IPS-11a (cell line): ENCODE measurements around the gene FSIP2.
A peak's percentile ranks its signal among the peaks of the same experiment; 100 is the strongest.

ENCODE experiments used
- H3K4me3 ChIP-seq: one replicate; pipeline ENCODE4 v1.5.1; 2013; ENCODE audit warnings: low read depth, low read length, control low read depth

FSIP2 gene

GRCh38 chr2:185738679-185739472 lies at the start of gene FSIP2:
FSIP2 (plus strand) TSS chr2:185738804; CDS start chr2:185738895, 91 bp downstream.
- H3K4me3 ChIP-seq: peak within 1 kb of the TSS; percentile 52

DNA sequence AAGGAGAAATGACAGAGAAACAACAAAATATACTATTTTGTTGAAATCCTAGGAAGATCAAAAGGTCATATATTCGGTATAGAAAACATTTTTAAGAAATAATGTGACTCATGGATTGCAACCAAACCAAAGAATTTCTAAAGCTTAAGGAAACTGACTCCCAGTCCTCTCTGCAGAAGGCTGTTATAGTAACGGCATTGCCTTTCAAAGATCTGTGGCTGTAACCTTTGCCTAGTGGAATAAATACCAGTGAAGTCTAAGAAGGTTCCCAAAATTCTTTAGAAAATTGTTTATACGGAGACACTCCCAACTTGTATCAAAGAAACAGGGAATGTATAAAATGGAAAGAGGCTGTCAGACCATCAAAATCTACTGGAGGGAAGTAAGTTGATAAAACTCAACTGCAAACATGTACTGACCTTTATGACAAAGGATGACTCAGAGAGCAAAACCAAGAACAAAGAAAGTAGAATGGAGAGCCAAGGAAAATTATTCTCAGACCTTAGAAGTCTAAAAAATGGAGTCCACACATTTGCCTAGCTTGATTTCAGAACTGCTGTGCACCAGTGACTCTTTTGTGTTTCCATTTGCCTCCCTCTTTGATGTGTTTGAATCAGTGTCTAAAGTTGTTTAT lies 48.6 kb upstream of the FSIP2 start:
- no peak overlapping the region for H3K4me3 ChIP-seq

DNA sequence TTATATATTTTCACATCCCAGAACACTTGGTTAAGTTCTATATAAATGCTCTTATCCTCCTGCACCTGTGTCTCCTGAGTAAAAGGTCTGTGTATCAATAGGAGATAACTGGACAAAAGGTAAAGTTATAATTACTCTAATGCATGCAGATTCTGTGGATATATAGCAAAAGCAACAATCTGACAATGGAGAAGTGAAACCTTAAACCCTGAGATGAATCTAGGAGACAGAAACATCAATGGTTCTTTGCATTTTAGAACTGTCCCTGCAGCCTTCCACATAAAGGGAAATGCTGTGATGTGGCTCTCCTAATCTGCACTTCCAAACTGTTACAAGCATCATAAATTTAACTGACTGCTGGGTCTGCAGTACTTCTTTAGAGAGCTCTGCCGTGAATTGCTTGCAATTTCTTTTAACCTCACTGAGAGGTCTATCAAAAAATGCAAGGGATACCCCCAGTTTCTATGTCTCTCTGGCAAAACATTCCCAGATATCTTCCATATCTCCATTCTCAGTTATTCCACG lies 42.8 kb upstream of the FSIP2 start:
- H3K4me3 ChIP-seq: no peak overlapping the region

DNA sequence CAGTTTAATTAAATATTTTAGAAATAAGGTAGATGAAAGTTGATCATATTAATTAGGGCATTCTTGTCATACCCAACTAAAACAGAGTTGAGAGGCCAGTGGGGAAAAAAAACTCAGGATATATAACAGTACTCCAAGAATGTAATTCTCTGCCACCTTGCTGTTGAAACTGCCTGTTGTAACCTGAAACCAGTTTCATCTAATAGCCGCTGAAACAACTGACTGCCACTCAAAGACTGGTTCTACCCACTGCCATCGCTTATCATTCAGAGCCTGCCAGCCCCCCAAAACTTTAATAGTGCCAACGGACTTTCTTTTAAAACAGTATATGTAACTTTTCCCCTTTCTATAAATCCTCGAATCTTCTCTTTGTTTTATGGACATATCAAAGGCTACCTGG lies 37.7 kb upstream of the FSIP2 start:
- H3K4me3 ChIP-seq: no peak overlapping the region

GRCh38 chr2:185734658-185735057 lies 3.9 kb upstream of the FSIP2 start:
- no peak overlapping the region for H3K4me3 ChIP-seq

DNA sequence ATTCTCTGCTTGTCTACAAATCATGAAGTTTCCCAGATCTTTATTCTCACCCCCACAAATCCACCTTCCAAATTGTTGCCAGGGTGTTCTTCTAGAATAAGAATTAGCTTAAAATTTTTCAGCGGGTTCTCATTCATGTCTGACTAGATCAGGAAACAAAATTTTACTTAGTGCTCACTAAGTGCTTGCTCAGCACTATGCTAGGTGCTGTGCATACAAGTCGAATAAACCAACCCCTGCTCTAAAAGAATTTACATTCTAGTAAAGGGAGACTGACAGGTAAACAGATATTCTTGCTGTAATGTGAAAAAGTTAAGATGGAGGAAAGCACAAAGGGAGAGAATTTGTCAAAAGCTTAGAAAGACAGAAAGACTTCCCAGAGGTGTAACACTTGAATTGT lies 2.4 kb upstream of the FSIP2 start:
- no peak overlapping the region for H3K4me3 ChIP-seq

- no peak overlapping the region for H3K4me3 ChIP-seq
Measured at GRCh38 chr2:185745864-185746859, 7.6 kb downstream of the FSIP2 start.

DNA sequence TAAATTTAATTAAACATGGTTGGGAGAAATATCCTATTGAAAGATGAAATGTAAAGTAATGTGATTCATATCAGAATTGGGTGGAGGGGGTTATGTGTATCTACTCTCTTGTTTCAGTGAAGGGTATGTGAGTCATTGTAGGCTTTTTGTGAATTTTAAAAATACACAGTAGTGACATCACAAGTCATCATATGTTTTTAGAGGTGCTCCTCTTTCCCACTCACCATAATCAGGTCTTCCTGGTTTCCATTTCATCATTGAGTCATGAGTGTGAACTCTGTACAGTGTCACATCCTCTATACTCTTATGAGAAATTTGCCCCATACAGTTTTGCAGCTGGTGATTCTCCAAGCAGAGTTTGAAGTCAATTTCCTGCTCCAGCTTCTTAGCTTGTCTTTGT lies 18.8 kb downstream of the FSIP2 start:
- no peak overlapping the region for H3K4me3 ChIP-seq

DNA sequence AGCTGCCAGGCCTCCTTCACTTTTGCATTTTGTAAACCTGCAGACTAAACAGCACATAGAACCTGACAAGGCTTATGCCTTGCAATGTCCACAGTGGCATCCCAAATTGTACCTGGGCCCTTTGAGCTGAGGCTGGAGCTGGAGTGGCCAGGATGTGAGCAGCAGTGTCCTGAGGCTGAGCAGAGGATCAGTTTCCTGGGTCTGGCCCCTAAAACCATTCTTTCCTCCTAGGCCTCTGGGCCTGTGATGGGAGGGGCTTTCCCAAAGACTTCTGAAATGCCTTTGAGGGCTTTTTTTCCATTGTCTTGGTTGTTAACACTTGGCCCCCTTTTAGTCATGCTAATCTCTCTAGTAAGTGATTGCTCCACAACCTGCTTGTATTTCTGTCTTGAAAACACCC lies 32.8 kb downstream of the FSIP2 start:
- no peak overlapping the region for H3K4me3 ChIP-seq

DNA sequence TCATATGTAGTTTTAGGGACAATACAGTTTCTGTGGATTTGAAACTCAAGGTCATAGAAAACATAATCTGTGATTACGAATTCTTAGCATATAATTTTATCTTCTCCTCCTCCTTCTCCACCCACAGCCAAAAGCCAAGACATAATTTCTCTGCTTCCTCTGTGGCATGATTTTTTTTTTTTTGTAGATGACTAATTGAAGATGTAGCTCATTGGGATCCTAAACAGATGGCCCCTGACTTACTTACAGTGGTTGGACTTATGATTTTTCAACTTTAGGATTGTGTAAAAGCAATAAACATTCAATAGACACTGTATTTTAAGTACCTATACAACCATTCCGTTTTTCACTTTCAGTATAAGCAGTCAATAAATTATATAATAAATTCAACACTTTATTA lies 42.3 kb downstream of the FSIP2 start:
- no peak overlapping the region for H3K4me3 ChIP-seq

DNA sequence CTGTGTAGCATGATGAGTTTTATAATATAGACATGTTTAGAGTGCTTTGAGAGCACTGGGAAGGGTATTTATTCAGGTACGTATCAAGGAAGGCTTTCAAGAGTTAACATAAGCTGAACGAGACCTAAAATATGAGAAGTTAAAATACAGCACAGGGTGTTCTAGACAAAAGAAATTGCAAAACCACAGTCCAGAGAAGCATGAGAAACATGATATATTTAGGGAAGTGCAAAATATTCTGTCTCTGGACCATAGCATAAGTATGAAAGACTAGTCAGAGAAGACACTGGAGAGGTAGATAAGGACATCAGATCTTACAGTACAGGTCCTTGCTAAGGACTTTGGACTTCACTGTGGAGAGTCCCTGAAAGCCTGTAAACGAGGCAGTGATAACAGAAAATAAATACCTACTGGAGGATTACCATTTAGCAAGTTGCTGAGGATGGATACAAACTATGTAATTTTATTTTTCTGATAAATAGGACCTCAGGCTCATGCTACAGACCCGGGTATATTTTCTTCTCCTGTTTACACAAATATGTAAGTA lies 43.7 kb downstream of the FSIP2 start:
- H3K4me3 ChIP-seq: no peak overlapping the region

GRCh38 chr2:185785156-185785555 lies 46.6 kb downstream of the FSIP2 start:
- no peak overlapping the region for H3K4me3 ChIP-seq

DNA sequence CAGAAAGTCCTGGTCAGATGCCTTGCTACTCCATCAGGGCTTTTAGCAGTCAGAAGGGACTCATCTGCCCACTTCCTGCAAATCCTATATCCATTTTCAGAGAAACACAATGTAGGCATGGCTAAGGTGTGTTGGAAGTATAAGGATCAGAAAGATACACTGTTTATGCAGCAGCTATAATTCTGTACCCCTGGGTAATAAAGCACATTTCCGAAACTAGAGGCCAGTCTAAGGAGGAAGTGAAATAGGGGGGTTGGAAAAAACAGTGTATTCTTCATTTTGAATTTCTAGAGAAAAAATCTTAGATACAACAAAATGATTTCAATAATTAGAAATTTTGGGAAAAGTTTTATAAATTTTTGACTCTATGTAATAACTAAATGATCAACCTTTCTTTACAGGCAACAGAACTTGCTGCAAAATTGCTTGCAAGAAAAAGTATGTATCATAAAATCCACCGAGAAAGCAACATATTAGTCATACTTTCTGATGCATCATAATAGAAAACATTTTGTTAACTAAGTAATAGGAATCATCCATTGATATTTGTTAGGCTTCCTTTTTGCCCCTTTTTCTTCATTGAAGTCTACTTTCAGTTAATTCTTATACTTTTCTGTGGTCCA lies 47.4 kb downstream of the FSIP2 start:
- no peak overlapping the region for H3K4me3 ChIP-seq

DNA sequence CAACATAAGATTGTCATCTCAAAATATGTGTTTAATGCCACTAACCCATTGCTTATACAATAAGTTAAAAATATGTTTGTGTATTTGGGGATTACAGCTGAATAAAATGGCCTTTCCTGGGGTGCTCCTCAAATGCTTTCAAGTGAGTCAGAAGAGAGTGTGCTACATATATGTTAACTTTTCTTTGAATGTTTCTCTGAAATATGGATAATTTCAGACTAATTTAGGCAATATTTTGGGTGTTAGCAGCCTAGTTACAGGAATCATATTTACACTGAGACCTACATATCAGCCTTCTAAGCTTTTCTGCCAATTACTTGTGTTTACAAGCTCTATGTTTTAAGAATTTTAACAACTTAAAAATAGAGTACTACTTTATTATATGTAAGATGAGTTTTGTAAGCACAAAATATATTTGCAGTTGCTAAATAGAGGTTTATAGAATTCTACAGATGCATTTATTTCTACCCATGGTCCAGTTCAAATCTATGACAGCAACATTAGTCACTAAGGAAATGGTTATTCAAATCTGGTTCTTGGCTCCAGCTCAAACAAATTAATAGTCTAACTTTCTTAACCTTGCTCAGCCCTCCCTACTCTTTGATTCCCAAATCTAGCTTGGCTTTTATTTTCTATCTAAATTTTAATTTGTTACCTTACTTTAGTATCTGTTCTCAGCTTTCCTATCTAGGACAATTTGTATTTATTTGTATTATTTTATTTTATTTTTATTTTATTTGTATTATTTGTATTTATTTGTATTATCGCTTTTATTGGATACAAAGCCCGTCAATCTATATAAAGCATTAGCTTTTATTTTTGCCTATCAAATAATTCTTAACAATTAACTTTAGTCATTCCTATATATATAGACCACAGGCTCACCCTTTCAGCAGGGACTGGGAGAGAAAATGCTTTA lies 48.9 kb downstream of the FSIP2 start:
- H3K4me3 ChIP-seq: no peak overlapping the region

DNA sequence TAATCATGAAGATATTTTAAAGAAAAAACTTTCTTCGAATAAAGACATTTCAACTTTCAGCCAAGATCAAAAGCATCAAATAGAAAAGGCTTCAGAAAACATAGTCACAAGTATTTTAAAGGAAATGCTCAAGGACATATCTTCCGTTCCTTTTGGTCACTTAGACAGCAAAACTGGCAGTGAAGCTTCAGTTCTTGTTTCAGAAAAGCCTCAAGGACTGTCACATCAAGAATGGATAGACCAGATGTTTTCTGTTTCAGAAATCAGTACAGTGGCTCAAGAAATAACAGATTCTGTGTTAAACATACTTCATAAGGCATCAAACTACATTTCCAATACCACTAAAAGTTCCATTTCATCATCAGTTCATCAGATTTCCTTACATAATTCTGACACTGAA lies 51.8 kb downstream of the FSIP2 start:
- no peak overlapping the region for H3K4me3 ChIP-seq

GRCh38 chr2:185793532-185794345 lies 55.1 kb downstream of the FSIP2 start:
- no peak overlapping the region for H3K4me3 ChIP-seq

DNA sequence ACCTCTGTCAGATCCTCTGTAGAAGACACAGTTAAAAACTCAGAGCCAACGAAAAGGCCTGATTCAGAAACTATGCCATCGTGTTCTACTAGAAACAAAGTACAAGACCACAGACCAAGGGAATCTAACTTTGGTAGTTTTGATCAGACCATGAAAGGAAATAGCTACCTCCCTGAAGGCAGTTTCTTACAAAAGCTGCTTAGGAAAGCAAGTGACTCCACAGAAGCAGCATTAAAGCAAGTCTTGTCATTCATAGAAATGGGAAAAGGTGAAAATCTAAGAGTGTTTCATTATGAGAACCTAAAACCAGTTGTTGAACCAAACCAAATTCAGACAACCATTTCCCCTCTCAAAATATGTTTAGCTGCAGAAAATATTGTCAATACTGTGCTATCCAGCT lies 58.2 kb downstream of the FSIP2 start:
- no peak overlapping the region for H3K4me3 ChIP-seq

DNA sequence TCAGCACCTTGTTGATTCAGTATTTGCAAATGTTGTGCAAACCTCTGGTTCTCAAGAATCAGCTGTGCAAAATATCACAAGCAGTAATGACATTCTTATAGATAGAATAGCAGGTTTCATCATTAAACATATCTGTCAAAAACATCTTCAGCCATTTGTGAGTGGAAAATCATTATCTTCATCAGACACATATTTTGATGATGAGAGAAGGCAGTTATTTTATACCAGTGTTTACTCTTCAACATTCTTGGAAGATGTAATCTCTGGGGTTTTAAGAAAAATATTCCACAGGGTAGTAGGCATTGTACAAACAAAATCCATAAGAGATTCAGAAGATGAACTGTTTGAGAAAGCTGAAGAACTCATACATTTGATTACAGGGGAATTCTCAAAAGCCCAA lies 64.3 kb downstream of the FSIP2 start:
- no peak overlapping the region for H3K4me3 ChIP-seq

- H3K4me3 ChIP-seq: no peak overlapping the region
Measured at GRCh38 chr2:185806783-185807182, 68.2 kb downstream of the FSIP2 start.
